Esophagus squamous epithelium (tissue), 5 donors: ENCODE results near the gene MEGF6. TPM values are rescaled to one million over a fixed set of nuclear protein-coding genes. Genes with fewer than 3 reads are reported as not detected.

Experiments used
- DNase-seq: peaks from one replicate; lab custom pipeline; 2025; lab: John Stamatoyannopoulos, UW
- H3K27ac ChIP-seq, 4 donors: fragments of 200-600 bp; sonication (generic); one replicate each; pipeline ENCODE4 v1.5.1; 2016 to 2019; ENCODE audit warnings: mild to moderate bottlenecking in 1 of 4
- H3K27me3 ChIP-seq, 4 donors: fragments of 200-600 bp; sonication (generic); 1 replicate in 3 of 4; 2 replicates in 1 of 4; pipeline versions ENCODE4 v1.5.1 to v1.6.0; 2017 to 2021; ENCODE audit warnings: antibody characterized with exemption in 1 of 4
- H3K36me3 ChIP-seq, 3 donors: fragments of 200-600 bp; sonication (generic); one replicate each; pipeline ENCODE4 v1.5.1; 2016 to 2019
- H3K4me1 ChIP-seq, 3 donors: fragments of 200-600 bp; sonication (generic); one replicate each; pipeline ENCODE4 v1.5.1; 2017 to 2019
- H3K4me3 ChIP-seq, 4 donors: fragments of 200-600 bp; sonication (generic); 1 replicate in 3 of 4; 2 replicates in 1 of 4; pipeline ENCODE4 v1.5.1; 2016 to 2019; ENCODE audit warnings: mild to moderate bottlenecking in 2 of 4, moderate library complexity in 1 of 4
- H3K9me3 ChIP-seq, 3 donors: fragments of 200-600 bp; sonication (generic); one replicate each; pipeline ENCODE4 v1.5.1; 2016 to 2019
- CTCF ChIP-seq, 6 experiments: fragments of 450-650 bp in 4 of 6; fragments of 200-600 bp in 2 of 6; sonication (generic) in 2 of 6; IDR thresholded peaks; one replicate each; pipeline ENCODE4 v1.5.1; 2016 to 2019; ENCODE audit warnings: antibody characterized with exemption in 6 of 6, mild to moderate bottlenecking in 4 of 6, moderate library complexity in 4 of 6
- POLR2A ChIP-seq, 4 donors: fragments of 450-650 bp; IDR thresholded peaks; one replicate each; pipeline ENCODE4 v1.6.1; 2017; ENCODE audit warnings: antibody characterized with exemption in 4 of 4, mild to moderate bottlenecking in 4 of 4, moderate library complexity in 3 of 4
- WGBS, 2 donors: methylation state at CpG; one replicate each; pipeline ENCODE4 v1.1.5; 2018; 5-methylcytosine and 5-hydroxymethylcytosine counted together
- intact Hi-C: fragments of 100-400 bp; cut with DNase I; formaldehyde crosslinking; loops from one replicate; pipeline ENCODE4 v1.15.0; 2022
- total RNA-seq, 4 donors: library from RNA; depleted of rRNA; stranded (reverse); fragments of >200 nt; gene quantifications; one replicate each; pipeline ENCODE4 v1.1.0, GENCODE V29; 2016
- donor health status: DM: yes; HTN: yes; CAD: no.

MEGF6 gene
- total RNA-seq, 4 donors from 2014 or later, result 8.8 to 27.1 (median 16.8) TPM

GRCh38 chr1:3492545-3493246, 118.6 kb downstream of the MEGF6 start:
- no peak for DNase-seq
- intact Hi-C loops, result loop anchor here (5.0 to 10.0 kb wide), 2 partner anchors 125 to 232 kb away; no protein-coding TSS in a partner anchor
- H3K36me3 ChIP-seq, result peaks cover 0 to 58% (median 0%) of the 10 kb centered on the region in 3 donors

GRCh38 chr1:3491291-3492246, 119.7 kb downstream of the MEGF6 start:
- peak; percentile 97 to 100 (median 98) for TF ChIP-seq CTCF (IDR thresholded peaks at IDR 0.05)
- TF ChIP-seq POLR2A (IDR thresholded peaks at IDR 0.05), result no peak
- Histone ChIP-seq H3K27ac (no peak overlapping the region), H3K27me3 (no peaks in the 10 kb centered on the region), H3K9me3 (peaks cover 0 to 11% (median 0%) of the 10 kb centered on the region in 3 donors), H3K4me3 (no peak overlapping the region), H3K4me1 (peaks cover 7 to 25% (median 9%) of the 10 kb centered on the region in 3 donors), H3K36me3 (peaks cover 0 to 47% (median 0%) of the 10 kb centered on the region in 3 donors)
- DNase-seq, result no peak
- intact Hi-C loops, result loop anchor here (5.0 to 10.0 kb wide), 2 partner anchors 126 to 233 kb away; no protein-coding TSS in a partner anchor
- WGBS, 2 donors, result 0 to 9% methylated on average over 3 to 18 of the region's 41 CpGs

More at GRCh38 chr1:3492545-3493246, 118.6 kb downstream of the MEGF6 start:
- TF ChIP-seq POLR2A (IDR thresholded peaks at IDR 0.05) (no peak), CTCF (IDR thresholded peaks at IDR 0.05) (no peak)
- 44 to 56% methylated on average over 3 to 4 of the region's 17 CpGs for WGBS, 2 donors
- no peaks in the 10 kb centered on the region for H3K27me3 ChIP-seq
- H3K27ac ChIP-seq, result no peak overlapping the region
- peaks cover 7 to 25% (median 9%) of the 10 kb centered on the region in 3 donors for H3K4me1 ChIP-seq
- peaks cover 0 to 11% (median 0%) of the 10 kb centered on the region in 3 donors for H3K9me3 ChIP-seq
- no peak overlapping the region for H3K4me3 ChIP-seq

DNA sequence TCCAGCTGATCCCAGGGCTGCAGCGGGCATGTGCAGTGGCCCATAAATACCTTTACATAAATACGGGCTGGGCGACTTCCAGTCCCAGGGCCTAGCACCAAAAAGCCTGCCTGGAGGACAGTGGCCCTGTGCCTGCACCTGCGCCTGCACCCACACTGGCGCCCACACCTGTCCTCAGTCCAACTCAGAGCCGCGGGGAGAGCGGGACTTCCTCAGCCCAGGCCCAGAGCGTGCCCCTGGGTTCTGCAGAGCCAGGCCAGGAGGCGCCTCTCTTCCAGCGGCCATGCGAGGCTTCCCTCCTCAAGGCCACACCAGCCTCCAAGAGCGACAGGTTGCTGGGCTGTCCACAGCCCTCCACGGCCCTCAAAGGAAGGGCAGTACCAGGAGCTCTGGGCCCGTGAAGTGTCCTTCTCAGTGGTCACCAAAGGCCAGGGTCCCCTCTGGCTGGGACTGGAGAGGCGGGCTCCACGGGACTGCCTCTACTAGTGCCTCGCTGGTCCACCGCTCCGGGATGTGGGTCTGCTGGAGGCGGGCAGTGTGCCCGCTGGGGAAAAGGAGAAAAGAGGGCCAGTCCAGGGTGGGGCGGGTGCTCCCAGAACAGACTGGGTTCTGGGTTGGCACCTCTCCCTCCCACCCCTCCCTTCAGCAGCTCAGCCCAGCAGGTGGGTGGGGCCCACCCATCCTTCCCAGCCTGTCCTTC, 121.1 kb downstream of the MEGF6 start:
- H3K36me3 ChIP-seq, result peaks cover 0 to 33% (median 0%) of the 10 kb centered on the region in 3 donors
- TF ChIP-seq POLR2A (IDR thresholded peaks at IDR 0.05) (no peak), CTCF (IDR thresholded peaks at IDR 0.05) (no peak)
- H3K4me1 ChIP-seq, result peaks cover 7 to 25% (median 9%) of the 10 kb centered on the region in 3 donors
- 50 to 80% methylated on average over 1 to 2 of the region's 23 CpGs for WGBS, 2 donors
- intact Hi-C loops, result loop anchor here (5.0 to 10.0 kb wide), 2 partner anchors 127 to 235 kb away; no protein-coding TSS in a partner anchor
- no peak overlapping the region for H3K27ac ChIP-seq
- H3K27me3 ChIP-seq, result no peaks in the 10 kb centered on the region
- peaks cover 0 to 11% (median 0%) of the 10 kb centered on the region in 3 donors for H3K9me3 ChIP-seq
- DNase-seq, result no peak
- no peak overlapping the region for H3K4me3 ChIP-seq

GRCh38 chr1:3488432-3488831, 122.9 kb downstream of the MEGF6 start:
- Histone ChIP-seq H3K9me3 (peaks cover 0 to 11% (median 0%) of the 10 kb centered on the region in 3 donors), H3K36me3 (peaks cover 0 to 24% (median 0%) of the 10 kb centered on the region in 3 donors), H3K4me1 (peaks cover 7 to 30% (median 9%) of the 10 kb centered on the region in 3 donors), H3K27me3 (peaks cover 0 to 1% (median 0%) of the 10 kb centered on the region in 4 donors), H3K4me3 (no peak overlapping the region), H3K27ac (no peak overlapping the region)
- 90 to 94% methylated on average over 4 of the region's 4 CpGs for WGBS, 2 donors
- intact Hi-C loops, result no loop called here
- TF ChIP-seq CTCF (IDR thresholded peaks at IDR 0.05), result no peak
- no peak for TF ChIP-seq POLR2A (IDR thresholded peaks at IDR 0.05)
- no peak for DNase-seq
